ENCODE results near the gene PBX4.

GRCh38 chr19:19559931-19560330, 58.6 kb downstream of the PBX4 start:
- TF ChIP-seq EZH2phosphoT487 (IDR thresholded peaks at IDR 0.05; ENCODE audit: low read depth, severe bottlenecking, unreplicated experiment) = no peak
- no peak for TF ChIP-seq CTCF (IDR thresholded peaks at IDR 0.05; ENCODE audit: poor library complexity)

Measured in hepatocyte (in vitro differentiated cells).